T-helper 2 cell treated with Interferon-gamma antibody and Interleukin-4, amounts not matched to agents 100 ng/mL and 5 ng/mL, for 36 hours (primary cell): ENCODE data around the gene KLF7. TPM values are rescaled to one million over a fixed set of nuclear protein-coding genes. Genes with fewer than 3 reads are reported as not detected.

Experiments used
- intact Hi-C: fragments of 100-400 bp; cut with micrococcal nuclease; formaldehyde crosslinking; loops from one replicate; pipeline ENCODE4 v1.15.1; 2023
- total RNA-seq: library from RNA; stranded (reverse); gene quantifications from 2 replicates; pipeline ENCODE4 v1.2.3, GENCODE V29; 2022

KLF7 gene
- total RNA-seq, 1 donor from 2014 or later: 21.8 TPM

- intact Hi-C loops: no loop called here
Measured at GRCh38 chr2:207130958-207131521, 34.7 kb downstream of the KLF7 start.

GRCh38 chr2:207129821-207130220, 35.9 kb downstream of the KLF7 start:
- intact Hi-C loops: no loop called here

- intact Hi-C loops: no loop called here
Measured at GRCh38 chr2:207128867-207129266, 36.9 kb downstream of the KLF7 start.

- intact Hi-C loops: no loop called here
Measured at GRCh38 chr2:207126724-207127308, 38.9 kb downstream of the KLF7 start.

GRCh38 chr2:207123776-207124391, 41.9 kb downstream of the KLF7 start:
- intact Hi-C loops: no loop called here

GRCh38 chr2:207123335-207123744, 42.4 kb downstream of the KLF7 start:
- intact Hi-C loops: no loop called here

- intact Hi-C loops: no loop called here
Measured at GRCh38 chr2:207122651-207123334, 43.0 kb downstream of the KLF7 start.

GRCh38 chr2:207121784-207122183, 44.0 kb downstream of the KLF7 start:
- intact Hi-C loops: no loop called here

GRCh38 chr2:207119048-207119447, 46.7 kb downstream of the KLF7 start:
- intact Hi-C loops: no loop called here

- intact Hi-C loops: no loop called here
Measured at GRCh38 chr2:207117668-207118067, 48.1 kb downstream of the KLF7 start.

GRCh38 chr2:207115715-207116364, 49.9 kb downstream of the KLF7 start:
- intact Hi-C loops: no loop called here

- intact Hi-C loops: no loop called here
Measured at GRCh38 chr2:207113414-207113813, 52.3 kb downstream of the KLF7 start.

- intact Hi-C loops: no loop called here
Measured at GRCh38 chr2:207112785-207113184, 53.0 kb downstream of the KLF7 start.

- intact Hi-C loops: no loop called here
Measured at GRCh38 chr2:207112383-207112782, 53.4 kb downstream of the KLF7 start.

- intact Hi-C loops: no loop called here
Measured at GRCh38 chr2:207111757-207112156, 54.0 kb downstream of the KLF7 start.

GRCh38 chr2:207110715-207111114, 55.0 kb downstream of the KLF7 start:
- intact Hi-C loops: no loop called here

GRCh38 chr2:207110310-207110709, 55.4 kb downstream of the KLF7 start:
- intact Hi-C loops: no loop called here

GRCh38 chr2:207109768-207110167, 56.0 kb downstream of the KLF7 start:
- intact Hi-C loops: no loop called here

GRCh38 chr2:207108440-207108839, 57.3 kb downstream of the KLF7 start:
- intact Hi-C loops: no loop called here

- intact Hi-C loops: no loop called here
Measured at GRCh38 chr2:207107551-207107950, 58.2 kb downstream of the KLF7 start.

- intact Hi-C loops: no loop called here
Measured at GRCh38 chr2:207107131-207107530, 58.6 kb downstream of the KLF7 start.

GRCh38 chr2:207103132-207103531, 62.6 kb downstream of the KLF7 start:
- intact Hi-C loops: no loop called here
